Measurements from ENCODE around the gene IFI27L1. TPM values are rescaled to one million over a fixed set of nuclear protein-coding genes. Genes with fewer than 3 reads are reported as not detected.

IFI27L1 gene
- total and polyA plus RNA-seq, 3 donors from 2014 or later = 174 to 219 (median 209) TPM

DNA sequence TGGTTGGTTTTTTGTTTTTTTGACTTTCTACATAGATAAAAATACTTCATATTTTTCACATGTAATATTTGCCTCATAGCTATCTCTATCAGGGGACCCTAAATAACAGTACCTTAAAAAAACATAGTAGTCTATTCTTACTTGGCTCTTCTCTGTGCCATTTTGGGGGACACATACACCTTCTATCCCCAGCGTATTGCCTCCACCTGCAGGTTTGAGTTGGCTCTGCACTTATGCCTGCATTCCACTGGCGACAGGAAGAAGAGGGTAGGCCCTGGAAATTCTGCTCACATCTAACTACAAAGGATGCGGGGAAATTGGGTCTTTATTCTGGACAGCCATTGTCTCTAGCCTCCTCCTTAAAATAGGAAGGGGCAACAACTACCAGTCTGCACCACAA, 62.1 kb downstream of the IFI27L1 start:
- Histone ChIP-seq H3K4me1 (no peaks in the 10 kb centered on the region), H3K9me3 (no peaks in the 10 kb centered on the region), H3K27me3 (no peaks in the 10 kb centered on the region), H3K36me3 (ENCODE audit: low read depth, missing control alignments) (no peaks in the 10 kb centered on the region), H3K4me3 (no peak overlapping the region), H3K27ac (no peak overlapping the region)
- WGBS, 2 donors = 87 to 89% methylated on average over 3 of the region's 3 CpGs
- TF ChIP-seq CTCF (IDR thresholded peaks at IDR 0.05) (peak in 1 of 3 experiments; percentile 17), POLR2A (IDR thresholded peaks at IDR 0.05) (no peak)
- DNase-seq = no peak
- intact Hi-C loops (cut with DNase I; ENCODE audit: low total_unique reads) = no loop called here

GRCh38 chr14:94143711-94144110, 62.6 kb downstream of the IFI27L1 start:
- no peaks in the 10 kb centered on the region for H3K4me1 ChIP-seq
- WGBS, 2 donors = 90 to 94% methylated on average over 4 of the region's 4 CpGs
- TF ChIP-seq POLR2A (IDR thresholded peaks at IDR 0.05) = no peak
- no peak for TF ChIP-seq CTCF (IDR thresholded peaks at IDR 0.05)
- H3K27ac ChIP-seq = no peak overlapping the region
- no peaks in the 10 kb centered on the region for H3K27me3 ChIP-seq
- H3K9me3 ChIP-seq = no peaks in the 10 kb centered on the region
- no peak for DNase-seq
- intact Hi-C loops (cut with DNase I; ENCODE audit: low total_unique reads) = no loop called here
- H3K4me3 ChIP-seq = no peak overlapping the region
- no peaks in the 10 kb centered on the region for H3K36me3 ChIP-seq (ENCODE audit: low read depth, missing control alignments)

DNA sequence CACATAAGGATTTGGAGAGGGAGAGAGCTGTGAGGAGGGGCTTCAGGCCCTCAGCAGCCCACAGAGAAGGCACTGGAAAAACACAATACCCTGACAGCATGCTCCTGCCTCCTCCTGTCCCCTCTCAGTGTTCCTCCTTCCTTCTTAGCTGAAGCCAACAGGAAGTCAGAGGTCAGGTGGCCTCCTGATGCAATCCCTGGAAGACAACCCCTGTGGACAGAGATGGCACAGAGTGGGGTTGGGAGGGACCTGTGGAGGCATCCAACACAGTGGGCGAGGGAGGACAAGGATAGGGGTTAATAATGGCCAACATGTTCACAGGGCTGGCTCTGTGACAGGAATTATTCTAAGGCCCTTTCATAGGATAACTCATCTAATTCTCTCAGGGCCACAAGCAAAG, 63.7 kb downstream of the IFI27L1 start:
- intact Hi-C loops (cut with DNase I; ENCODE audit: low total_unique reads) = no loop called here
- no peak for DNase-seq

DNA sequence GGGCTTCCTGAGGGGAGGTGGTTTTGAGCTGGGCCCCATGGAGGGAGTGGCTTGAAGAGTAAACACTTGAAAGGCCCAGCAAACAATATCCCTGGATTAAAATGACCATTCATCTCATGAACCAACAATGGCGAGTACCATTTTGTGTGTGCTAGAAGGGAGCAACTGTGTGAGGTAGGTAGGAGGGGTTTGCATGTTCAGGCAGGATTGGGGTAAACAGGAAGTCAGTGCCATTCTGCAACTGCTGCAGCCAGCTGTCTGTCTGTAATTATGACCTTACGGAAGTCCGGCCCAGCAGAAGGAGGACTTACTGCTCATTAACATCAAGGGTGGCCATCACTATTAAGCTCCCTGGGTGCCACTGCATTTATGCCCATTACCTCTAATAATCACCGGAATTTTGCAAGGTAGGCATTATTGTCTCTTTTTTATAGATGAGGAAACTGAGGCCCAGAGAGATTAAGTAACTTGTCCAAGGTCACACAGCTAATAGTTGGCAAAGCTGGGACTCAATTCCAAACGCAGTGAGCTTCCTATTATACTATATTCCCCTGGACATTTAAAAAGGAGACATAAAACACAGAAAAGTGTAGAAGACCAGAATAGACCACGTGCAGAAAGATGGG, 64.9 kb downstream of the IFI27L1 start:
- Histone ChIP-seq H3K4me3 (no peak overlapping the region), H3K27ac (no peak overlapping the region), H3K27me3 (no peaks in the 10 kb centered on the region), H3K9me3 (no peaks in the 10 kb centered on the region), H3K4me1 (no peaks in the 10 kb centered on the region), H3K36me3 (ENCODE audit: low read depth, missing control alignments) (no peaks in the 10 kb centered on the region)
- DNase-seq = no peak
- intact Hi-C loops (cut with DNase I; ENCODE audit: low total_unique reads) = no loop called here
- WGBS, 2 donors = 73 to 89% methylated on average over 6 of the region's 6 CpGs
- TF ChIP-seq CTCF (IDR thresholded peaks at IDR 0.05) (no peak), POLR2A (IDR thresholded peaks at IDR 0.05) (no peak)

More for the DNA sequence above, 63.7 kb downstream of the IFI27L1 start:
- TF ChIP-seq CTCF (IDR thresholded peaks at IDR 0.05) = no peak
- TF ChIP-seq POLR2A (IDR thresholded peaks at IDR 0.05) = no peak
- Histone ChIP-seq H3K27ac (no peak overlapping the region), H3K4me1 (no peaks in the 10 kb centered on the region), H3K9me3 (no peaks in the 10 kb centered on the region), H3K36me3 (ENCODE audit: low read depth, missing control alignments) (no peaks in the 10 kb centered on the region), H3K4me3 (no peak overlapping the region), H3K27me3 (no peaks in the 10 kb centered on the region)
- 57 to 79% methylated on average over 1 of the region's 1 CpG for WGBS, 2 donors

Other genes starting within 250 kb of the IFI27L1 start
- 10 to 100 TPM; 12.7 to 18.0 TPM for gene FAM181A, start 154.0 kb upstream of the IFI27L1 start, total RNA-seq
- gene FAM181A, start 154.0 kb upstream of the IFI27L1 start, polyA plus RNA-seq (ENCODE audit: insufficient read depth, low read depth, low replicate concordance) = 48.5 TPM
- gene ASB2, start 104.7 kb upstream of the IFI27L1 start, total RNA-seq = 1 to 10 TPM; 3.7 to 4.3 TPM
- 3.5 TPM for gene ASB2, start 104.7 kb upstream of the IFI27L1 start, polyA plus RNA-seq (ENCODE audit: insufficient read depth, low read depth, low replicate concordance)
- 10 to 100 TPM in 1 of 2 donors, 1 to 10 TPM in 1; 5.6 to 20.7 TPM for gene CCDC197, start 84.0 kb upstream of the IFI27L1 start, total RNA-seq
- gene CCDC197, start 84.0 kb upstream of the IFI27L1 start, polyA plus RNA-seq (ENCODE audit: insufficient read depth, low read depth, low replicate concordance) = 31.0 TPM
- gene OTUB2, start 55.0 kb upstream of the IFI27L1 start, total RNA-seq = 10 to 100 TPM in 1 of 2 donors, 1 to 10 TPM in 1; 8.4 to 19.3 TPM
- gene OTUB2, start 55.0 kb upstream of the IFI27L1 start, polyA plus RNA-seq (ENCODE audit: insufficient read depth, low read depth, low replicate concordance) = 16.8 TPM
- 100 to 1,000 TPM; 378 to 485 TPM for gene DDX24, start 108 bp upstream of the IFI27L1 start, total RNA-seq
- 431 TPM for gene DDX24, start 108 bp upstream of the IFI27L1 start, polyA plus RNA-seq (ENCODE audit: insufficient read depth, low read depth, low replicate concordance)
- 100 to 1,000 TPM; 388 to 531 TPM for gene IFI27, start 29.4 kb downstream of the IFI27L1 start, total RNA-seq
- gene IFI27, start 29.4 kb downstream of the IFI27L1 start, polyA plus RNA-seq (ENCODE audit: insufficient read depth, low read depth, low replicate concordance) = 312 TPM
- gene IFI27L2, start 48.3 kb downstream of the IFI27L1 start, total RNA-seq = 100 to 1,000 TPM; 182 to 187 TPM
- 71.8 TPM for gene IFI27L2, start 48.3 kb downstream of the IFI27L1 start, polyA plus RNA-seq (ENCODE audit: insufficient read depth, low read depth, low replicate concordance)
- 10 to 100 TPM; 24.3 to 26.7 TPM for gene PPP4R4, start 93.0 kb downstream of the IFI27L1 start, total RNA-seq
- gene PPP4R4, start 93.0 kb downstream of the IFI27L1 start, polyA plus RNA-seq (ENCODE audit: insufficient read depth, low read depth, low replicate concordance) = 15.8 TPM
- not detected for gene SERPINA10, start 212.0 kb downstream of the IFI27L1 start, total RNA-seq
- gene SERPINA10, start 212.0 kb downstream of the IFI27L1 start, polyA plus RNA-seq (ENCODE audit: insufficient read depth, low read depth, low replicate concordance) = not detected
- not detected for gene SERPINA6, start 242.0 kb downstream of the IFI27L1 start, total RNA-seq
- 1.8 TPM for gene SERPINA6, start 242.0 kb downstream of the IFI27L1 start, polyA plus RNA-seq (ENCODE audit: insufficient read depth, low read depth, low replicate concordance)